Pulmonary artery endothelial cell (primary cell): ENCODE results near the gene SERPINA6. TPM values are rescaled to one million over a fixed set of nuclear protein-coding genes. Genes with fewer than 3 reads are reported as not detected.
"Not testable (repeated sequence)": the region's sequence is repeated elsewhere in the genome, so short reads cannot be mapped to it uniquely, and the experiment has no call there.

Experiments
- DNase-seq: peaks from one replicate; pipeline ENCODE4 v3.0.0-alpha.2; 2011; ENCODE audit warnings: low read depth, low spot score
- total RNA-seq: library from RNA; depleted of rRNA; stranded (reverse); fragments of >200 nt; gene quantifications from 2 replicates; pipeline ENCODE4 v1.2.3, GENCODE V29; 2014

The SERPINA6 gene
- total RNA-seq, 1 donor from 2014 or later, result not detected

DNA sequence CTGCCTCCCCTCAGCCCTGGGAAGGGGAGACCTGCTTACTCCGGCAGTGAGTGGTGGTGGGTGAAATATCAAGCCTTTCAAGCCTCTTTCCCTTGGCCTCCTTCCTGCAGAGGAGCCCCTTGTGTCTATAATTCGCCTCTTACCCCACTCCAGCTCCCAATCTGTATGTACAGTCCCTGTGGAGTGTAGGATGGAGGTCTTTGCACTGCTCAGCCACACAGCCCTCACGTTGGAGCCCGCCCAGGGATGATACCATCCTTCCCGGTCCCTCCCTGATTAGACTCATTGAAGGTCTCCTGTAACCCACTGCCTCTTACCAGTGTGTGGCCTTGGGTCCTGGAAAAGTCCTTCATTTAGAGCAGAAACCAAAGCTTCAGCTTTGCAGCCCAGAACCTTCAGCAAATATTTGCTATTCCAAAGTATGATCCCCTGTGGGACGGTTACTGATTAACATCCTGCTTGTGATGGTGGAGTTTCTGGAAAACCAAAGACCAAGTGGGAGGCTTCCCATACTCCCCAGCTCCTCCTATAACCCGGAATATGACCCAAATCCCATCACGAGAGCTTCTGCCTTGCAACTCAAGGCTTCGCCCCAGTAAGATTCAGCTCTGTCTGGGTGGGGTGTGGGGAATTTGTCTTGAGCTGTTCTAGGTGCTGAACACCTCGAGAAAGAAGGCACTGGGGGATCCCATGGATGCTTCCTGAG, 30.1 kb downstream of the SERPINA6 start, which contains the start of gene SERPINA10:
TSS of gene SERPINA10 (minus strand) at position 397 of the 706 bp plus-strand sequence. CDS start 2,675 bp downstream, outside the sequence.
- no peak for DNase-seq

DNA sequence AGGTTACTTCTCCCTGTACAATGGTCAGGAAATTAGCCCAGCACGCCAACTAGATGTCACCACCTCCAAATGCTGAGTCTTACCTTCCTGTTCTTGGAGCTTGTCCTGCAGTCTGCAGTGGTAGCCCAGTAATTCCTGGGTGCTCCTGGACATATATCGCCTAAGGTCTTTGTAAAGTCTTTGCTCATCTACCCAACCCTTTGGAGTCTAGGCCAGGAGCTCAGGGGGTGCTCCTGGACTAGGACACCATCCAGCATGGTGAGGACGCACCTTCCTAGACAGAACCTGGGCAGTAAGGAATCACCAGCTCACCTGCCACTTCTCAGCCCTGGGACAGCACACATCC, 30.6 kb downstream of the SERPINA6 start:
- DNase-seq, result no peak

DNA sequence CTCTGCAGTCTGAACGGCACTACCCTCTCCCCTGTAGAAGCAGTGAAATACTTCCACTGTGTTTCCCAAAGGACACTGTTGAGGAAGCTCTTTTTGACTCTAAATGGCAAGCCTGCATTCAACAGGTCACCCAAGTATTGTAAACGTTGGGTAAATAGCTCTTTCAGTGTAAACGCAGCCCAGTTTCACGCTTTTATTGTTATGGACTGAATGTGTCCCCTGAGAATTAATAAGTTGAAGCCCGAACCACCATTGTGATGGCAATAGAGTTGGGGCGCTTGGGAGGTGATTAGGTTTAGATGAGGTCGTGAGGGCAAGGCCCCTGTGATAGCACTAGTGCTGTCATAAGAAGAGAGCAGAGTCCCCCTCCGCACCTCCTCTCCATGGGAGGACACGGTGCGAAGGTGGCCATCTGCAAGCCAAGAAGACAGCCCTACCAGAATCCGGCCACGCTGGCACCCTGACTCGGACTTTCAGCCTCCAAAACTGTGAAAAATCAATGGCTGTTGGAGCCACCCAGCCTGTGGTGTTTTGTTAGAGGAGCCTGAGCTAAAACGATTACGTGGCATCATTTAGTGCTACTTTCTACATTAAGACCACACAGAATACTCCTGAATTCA, 31.1 kb downstream of the SERPINA6 start:
- no peak for DNase-seq

DNA sequence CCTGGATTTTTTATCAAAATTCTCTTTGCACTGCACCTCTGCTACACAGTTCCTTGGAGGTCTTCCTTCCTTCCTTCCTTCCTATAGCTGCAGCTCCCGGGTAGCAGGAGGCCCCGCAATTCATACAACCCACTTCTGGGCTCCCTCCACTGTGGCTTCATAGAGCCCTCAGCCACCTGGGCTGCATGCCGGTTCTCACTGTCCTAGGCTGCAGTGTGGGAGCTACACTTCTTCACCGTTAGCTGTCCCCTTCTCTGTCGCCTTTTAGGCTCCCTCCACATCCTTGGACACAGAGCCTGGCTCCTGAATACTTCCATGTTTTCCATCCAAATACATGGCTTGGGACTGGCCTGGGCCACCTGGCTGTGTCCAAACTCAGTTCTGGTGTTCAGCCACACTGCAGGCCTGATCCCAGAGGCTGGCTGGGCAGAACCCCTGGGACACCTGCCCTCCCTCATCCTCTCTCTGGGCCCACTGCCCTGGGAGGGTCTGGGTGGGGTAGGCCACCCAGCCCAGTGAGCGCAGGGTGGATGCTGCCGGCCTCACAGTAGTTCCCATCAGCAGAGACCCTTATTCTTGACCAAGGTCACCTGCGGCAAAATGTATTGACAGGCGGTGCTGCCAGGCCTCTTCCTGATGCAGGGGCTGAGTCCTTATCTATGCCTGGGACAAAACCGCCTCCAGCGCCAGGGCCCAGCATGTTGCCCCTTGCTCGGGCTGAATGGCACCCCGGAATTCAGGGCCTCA, 31.8 kb downstream of the SERPINA6 start:
- no peak for DNase-seq

- no peak for DNase-seq
Measured at GRCh38 chr14:94290197-94290596, 32.9 kb downstream of the SERPINA6 start.

DNA sequence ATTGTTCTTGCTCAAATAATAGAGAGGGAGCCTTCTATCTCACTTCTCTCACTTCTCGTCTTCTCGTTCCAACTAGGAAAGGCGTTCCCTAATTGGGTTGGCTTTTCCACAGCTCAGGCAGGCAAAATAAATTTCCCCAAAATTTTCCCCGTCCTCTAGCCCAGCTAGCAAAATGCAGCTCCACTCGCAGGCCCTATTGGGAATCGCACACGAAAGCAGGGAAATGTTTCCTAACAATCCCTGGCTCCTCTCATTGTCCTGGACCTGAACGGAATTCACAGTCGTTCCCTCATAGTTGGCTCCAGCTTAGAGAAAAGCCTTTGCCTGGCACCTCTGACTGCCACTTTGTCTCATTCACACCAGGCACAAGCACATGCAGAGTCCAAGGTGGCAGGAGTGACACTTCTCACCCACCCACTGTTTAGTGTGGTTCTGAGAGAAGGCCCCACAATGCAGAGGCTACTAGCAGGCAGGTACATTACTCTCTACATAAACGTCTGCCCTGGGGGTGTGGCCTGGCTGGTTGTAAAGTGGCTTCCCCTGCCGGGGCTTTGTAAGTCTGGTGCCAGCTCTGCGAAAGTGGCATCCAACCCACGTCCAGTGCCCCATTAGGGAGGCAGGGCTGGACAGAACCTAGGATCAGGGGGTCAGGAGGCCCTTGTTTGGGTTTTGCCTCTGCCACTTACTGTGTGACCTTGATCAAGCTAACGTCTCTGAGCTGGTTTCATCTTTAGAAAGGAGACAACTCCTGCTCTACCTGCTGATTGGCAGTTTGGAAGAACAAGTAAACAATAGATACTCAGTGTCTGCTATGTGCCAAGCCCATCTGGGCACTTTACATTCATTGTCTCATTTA, 34.3 kb downstream of the SERPINA6 start:
- no peak for DNase-seq

DNA sequence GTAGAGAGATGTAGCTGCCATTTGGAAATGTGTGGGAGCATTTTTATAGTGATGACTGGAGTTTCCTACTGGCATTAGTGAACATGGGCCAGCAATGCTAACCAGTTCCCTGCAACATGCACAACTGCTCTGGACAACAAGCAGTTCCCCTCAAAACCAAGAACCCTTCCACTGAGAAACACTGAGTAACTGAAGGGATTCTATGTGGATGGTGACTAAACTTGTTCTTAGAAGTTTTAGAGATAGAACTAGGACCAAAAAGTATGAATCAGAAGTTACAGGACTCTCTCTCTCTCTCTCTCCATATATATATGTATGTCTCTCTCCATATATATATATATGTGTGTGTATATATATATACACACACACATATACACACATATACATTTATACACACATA, 38.0 kb downstream of the SERPINA6 start:
- no peak for DNase-seq

- DNase-seq, result no peak
Measured at GRCh38 chr14:94284221-94284620, 38.9 kb downstream of the SERPINA6 start.

DNA sequence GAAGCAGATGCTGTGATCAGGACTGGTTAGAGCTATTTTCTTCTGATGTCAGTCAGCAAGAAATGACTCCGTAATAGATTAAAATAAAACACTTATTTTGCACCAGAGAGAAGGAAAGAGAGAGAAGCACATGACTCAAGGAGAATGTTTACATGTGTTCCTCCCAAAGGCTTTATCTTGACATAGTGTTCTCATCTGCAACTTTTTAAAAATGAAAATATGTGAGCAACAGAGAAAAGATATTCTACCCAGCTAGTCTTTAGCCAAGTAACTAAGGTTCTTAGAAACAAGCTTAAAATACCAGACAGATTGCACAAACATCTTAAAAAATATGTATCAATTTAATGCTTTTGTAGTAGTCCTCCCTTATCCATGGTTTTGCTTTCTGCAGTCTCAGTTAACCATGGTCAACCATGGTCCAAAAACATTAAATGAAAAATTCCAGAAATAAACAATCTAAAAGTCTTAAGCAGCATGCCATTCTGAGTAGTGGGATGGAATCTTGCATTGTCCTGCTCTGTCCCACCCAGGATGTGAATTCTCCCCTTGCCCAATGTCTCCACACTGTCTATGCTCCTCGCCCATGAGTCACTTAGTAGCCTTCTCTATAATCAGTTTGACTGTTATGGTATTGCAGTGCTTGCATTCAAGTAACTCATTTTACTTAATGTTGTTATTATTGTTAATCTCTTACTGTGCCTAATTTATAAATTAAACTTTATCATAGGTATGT, 40.0 kb downstream of the SERPINA6 start:
- no peak for DNase-seq

DNA sequence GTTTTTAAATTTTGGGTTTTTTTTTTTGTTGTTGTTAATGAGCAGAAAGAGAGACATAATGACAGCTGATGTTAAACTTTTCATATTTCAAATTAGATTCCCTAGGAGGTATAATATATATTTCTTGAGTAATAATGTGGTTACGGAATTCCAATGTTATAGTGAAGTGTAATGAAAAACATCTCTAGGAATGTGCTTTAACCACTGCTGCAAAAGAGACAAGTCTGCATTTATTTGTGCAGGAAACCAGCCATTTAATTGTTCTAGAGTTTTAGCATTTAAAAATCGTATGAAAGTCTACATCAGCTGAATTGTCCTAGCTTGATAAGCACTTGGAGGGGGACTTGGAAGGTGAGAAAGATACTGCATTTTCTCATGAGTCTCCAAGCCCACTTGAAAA, 44.4 kb downstream of the SERPINA6 start:
- DNase-seq, result no peak

DNA sequence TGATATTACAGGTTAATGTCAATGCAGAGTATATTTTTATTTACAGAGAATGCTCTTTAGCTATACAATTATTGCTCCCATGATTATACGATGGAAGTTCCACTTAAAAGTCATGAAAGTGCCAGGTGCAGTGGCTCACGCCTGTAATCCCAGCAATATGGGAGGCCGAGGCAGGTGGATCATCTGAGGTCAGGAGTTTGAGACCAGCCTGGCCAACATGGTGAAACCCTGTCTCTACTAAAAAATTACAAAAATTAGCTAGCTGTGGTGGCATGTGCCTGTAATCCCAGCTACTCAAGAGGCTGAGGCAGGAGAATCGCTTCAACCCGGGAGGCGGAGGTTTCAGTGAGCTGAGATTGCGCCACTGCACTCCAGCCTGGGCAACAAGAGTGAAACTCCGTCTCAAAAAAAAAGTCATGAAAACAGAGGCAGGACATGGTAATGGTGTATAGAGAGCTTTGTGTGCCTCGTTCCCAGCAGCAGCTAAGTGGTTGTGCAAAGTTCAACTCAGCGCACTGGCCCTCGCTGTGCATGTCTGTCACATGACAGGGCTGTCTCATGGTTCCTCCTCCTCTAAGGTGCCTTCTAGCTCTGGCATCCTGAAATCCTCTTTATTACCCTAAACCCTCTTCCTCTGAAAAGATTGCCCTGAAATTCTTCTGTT, 46.1 kb downstream of the SERPINA6 start:
- not testable (repeated sequence) for DNase-seq

- no peak for DNase-seq
Measured at GRCh38 chr14:94269156-94269555, 54.0 kb downstream of the SERPINA6 start.

DNA sequence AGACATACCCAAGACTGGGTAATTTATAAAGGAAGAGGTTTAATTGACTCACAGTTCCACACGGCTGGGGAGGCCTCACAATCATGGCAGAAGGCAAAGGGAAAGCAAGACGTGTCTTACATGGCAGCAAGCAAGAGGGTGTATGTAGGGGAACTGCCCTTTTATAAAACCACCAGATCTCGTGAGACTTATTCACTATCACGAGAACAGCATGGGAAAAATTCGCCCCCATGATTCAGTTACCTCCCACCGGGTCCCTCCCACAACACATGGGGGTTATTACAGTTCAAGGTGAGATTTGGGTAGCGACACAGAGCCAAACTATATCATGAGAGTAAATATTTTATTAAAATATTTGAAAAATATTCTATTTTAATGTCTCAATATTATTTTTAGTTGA, 54.6 kb downstream of the SERPINA6 start:
- DNase-seq, result not testable (repeated sequence)

DNA sequence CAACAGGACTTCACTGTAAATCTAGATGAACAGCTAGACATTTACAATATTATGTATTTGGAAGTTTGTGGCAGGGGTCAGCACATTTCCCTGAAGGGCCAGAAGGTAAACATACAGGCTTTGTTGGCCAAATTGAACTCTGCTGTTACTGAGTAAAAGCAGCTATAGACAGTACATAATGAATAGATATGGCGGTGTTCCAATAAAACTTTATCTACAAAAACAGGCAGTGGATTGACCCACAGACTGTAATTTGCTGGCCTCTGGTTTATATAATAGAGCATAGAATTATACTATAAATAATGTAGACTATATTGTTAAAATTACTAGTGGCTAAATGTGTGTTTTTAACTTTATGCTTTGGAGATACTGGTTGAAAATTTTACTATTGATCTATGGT, 55.8 kb downstream of the SERPINA6 start:
- DNase-seq, result no peak

DNA sequence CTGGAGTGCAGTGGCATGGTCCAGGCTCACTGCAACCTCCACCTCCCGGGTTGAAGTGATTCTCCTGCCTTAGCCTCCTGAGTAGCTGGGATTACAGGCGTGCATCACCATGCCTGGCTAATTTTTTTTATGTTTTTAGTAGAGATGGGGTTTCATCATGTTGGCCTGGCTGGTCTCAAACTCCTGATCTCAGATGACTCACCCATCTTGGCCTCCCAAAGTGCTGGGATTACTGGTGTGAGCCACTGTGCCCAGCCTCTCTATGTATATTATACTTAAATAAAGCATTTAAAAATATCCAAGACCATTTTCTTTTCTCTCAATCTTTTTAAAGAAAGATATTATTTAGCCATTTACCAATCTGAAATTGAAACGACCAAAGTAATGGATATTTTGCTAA, 58.9 kb downstream of the SERPINA6 start:
- DNase-seq, result not testable (repeated sequence)

Other genes starting within 250 kb of the SERPINA6 start
- gene DDX24, start 242.1 kb downstream of the SERPINA6 start, total RNA-seq, result 110 and 150 TPM in 2 replicates
- 7.5 and 13.9 TPM in 2 replicates for gene IFI27L1, start 242.0 kb downstream of the SERPINA6 start, total RNA-seq
- gene IFI27, start 212.6 kb downstream of the SERPINA6 start, total RNA-seq, result 317 and 506 TPM in 2 replicates
- gene IFI27L2, start 193.7 kb downstream of the SERPINA6 start, total RNA-seq, result 38.5 and 102 TPM in 2 replicates
- gene PPP4R4, start 149.0 kb downstream of the SERPINA6 start, total RNA-seq, result 0.04 TPM in 1 of 2 replicates, not detected in the other
- not detected in 2 replicates for gene SERPINA10, start 30.1 kb downstream of the SERPINA6 start, total RNA-seq
- not detected in 2 replicates for gene SERPINA2, start 43.4 kb upstream of the SERPINA6 start, total RNA-seq
- gene SERPINA1, start 65.3 kb upstream of the SERPINA6 start, total RNA-seq, result not detected in 2 replicates
- not detected in 2 replicates for gene SERPINA11, start 129.5 kb upstream of the SERPINA6 start, total RNA-seq
- gene SERPINA9, start 152.9 kb upstream of the SERPINA6 start, total RNA-seq, result not detected in 2 replicates
- not detected in 2 replicates for gene SERPINA12, start 186.1 kb upstream of the SERPINA6 start, total RNA-seq
- gene SERPINA4, start 238.1 kb upstream of the SERPINA6 start, total RNA-seq, result not detected in 2 replicates